Measurements from ENCODE around the gene SLC9A4. TPM values are rescaled to one million over a fixed set of nuclear protein-coding genes. Genes with fewer than 3 reads are reported as not detected.
A peak's percentile ranks its signal among the peaks of the same experiment; 100 is the strongest.

Gene SLC9A4
- total and polyA plus RNA-seq, 4 donors: 0.06 to 0.30 (median 0.10) TPM

- H3K27me3 ChIP-seq (ENCODE audit: control insufficient read depth, insufficient read depth, low read length): no peaks in the 10 kb centered on the region
- no peaks in the 10 kb centered on the region for H3K9me3 ChIP-seq (ENCODE audit: control insufficient read depth, insufficient read depth, low read length)
- H3K4me3 ChIP-seq (ENCODE audit: low read depth, low read length): no peak overlapping the region
- no peak for DNase-seq (ENCODE audit: low read depth in 4 of 6, low spot score in 6 of 6)
- H3K4me1 ChIP-seq (ENCODE audit: control insufficient read depth, insufficient read depth, low read length): no peaks in the 10 kb centered on the region
- no peaks in the 10 kb centered on the region for H3K36me3 ChIP-seq (ENCODE audit: control insufficient read depth, insufficient read depth, low read length)
- no peak overlapping the region for H3K27ac ChIP-seq (ENCODE audit: low read depth, low read length)
- WGBS (ENCODE audit: insufficient coverage): 100% methylated on average over 1 of the region's 2 CpGs
Measured at GRCh38 chr2:102434655-102435381, 38.2 kb upstream of the SLC9A4 start.

- H3K9me3 ChIP-seq (ENCODE audit: control insufficient read depth, insufficient read depth, low read length): no peaks in the 10 kb centered on the region
- H3K27me3 ChIP-seq (ENCODE audit: control insufficient read depth, insufficient read depth, low read length): no peaks in the 10 kb centered on the region
- DNase-seq (ENCODE audit: low read depth in 4 of 6, low spot score in 6 of 6): peak in 1 of 6 donors; percentile 15
- H3K4me3 ChIP-seq (ENCODE audit: low read depth, low read length): no peak overlapping the region
- H3K27ac ChIP-seq (ENCODE audit: low read depth, low read length): no peak overlapping the region
- H3K4me1 ChIP-seq (ENCODE audit: control insufficient read depth, insufficient read depth, low read length): no peaks in the 10 kb centered on the region
- no peaks in the 10 kb centered on the region for H3K36me3 ChIP-seq (ENCODE audit: control insufficient read depth, insufficient read depth, low read length)
- no CpG with 5 or more reads among the region's 2 CpGs for whole genome bisulfite sequencing (ENCODE audit: insufficient coverage)
Measured at GRCh38 chr2:102435741-102436140, 37.3 kb upstream of the SLC9A4 start.

GRCh38 chr2:102436323-102436722, 36.7 kb upstream of the SLC9A4 start:
- Histone ChIP-seq H3K9me3 (ENCODE audit: control insufficient read depth, insufficient read depth, low read length) (no peaks in the 10 kb centered on the region), H3K36me3 (ENCODE audit: control insufficient read depth, insufficient read depth, low read length) (no peaks in the 10 kb centered on the region), H3K27ac (ENCODE audit: low read depth, low read length) (no peak overlapping the region), H3K27me3 (ENCODE audit: control insufficient read depth, insufficient read depth, low read length) (no peaks in the 10 kb centered on the region), H3K4me3 (ENCODE audit: low read depth, low read length) (no peak overlapping the region), H3K4me1 (ENCODE audit: control insufficient read depth, insufficient read depth, low read length) (no peaks in the 10 kb centered on the region)
- no CpG with 5 or more reads among the region's 3 CpGs for WGBS (ENCODE audit: insufficient coverage)
- no peak for DNase-seq (ENCODE audit: low read depth in 4 of 6, low spot score in 6 of 6)

DNA sequence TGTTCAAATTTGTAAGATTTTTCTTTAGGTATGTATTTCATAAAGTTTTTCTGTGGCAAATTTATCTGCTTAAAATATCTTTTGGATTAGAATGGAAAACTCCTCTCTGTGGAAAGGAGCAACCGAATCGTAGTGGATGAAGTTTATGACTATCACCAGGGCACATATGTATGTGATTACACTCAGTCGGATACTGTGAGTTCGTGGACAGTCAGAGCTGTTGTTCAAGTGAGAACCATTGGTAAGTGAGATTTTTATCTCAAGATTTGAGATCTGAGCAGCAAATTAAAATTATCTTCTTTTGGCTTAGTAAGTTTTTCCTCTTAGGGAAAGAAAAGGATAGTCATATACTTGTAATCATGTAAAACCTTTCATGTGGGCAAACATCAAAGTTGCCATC, 35.9 kb upstream of the SLC9A4 start:
- Histone ChIP-seq H3K36me3 (ENCODE audit: control insufficient read depth, insufficient read depth, low read length) (no peaks in the 10 kb centered on the region), H3K9me3 (ENCODE audit: control insufficient read depth, insufficient read depth, low read length) (no peaks in the 10 kb centered on the region), H3K27ac (ENCODE audit: low read depth, low read length) (no peak overlapping the region), H3K27me3 (ENCODE audit: control insufficient read depth, insufficient read depth, low read length) (no peaks in the 10 kb centered on the region), H3K4me1 (ENCODE audit: control insufficient read depth, insufficient read depth, low read length) (no peaks in the 10 kb centered on the region), H3K4me3 (ENCODE audit: low read depth, low read length) (no peak overlapping the region)
- WGBS (ENCODE audit: insufficient coverage): 79% methylated on average over 2 of the region's 4 CpGs
- DNase-seq (ENCODE audit: low read depth in 4 of 6, low spot score in 6 of 6): no peak

DNA sequence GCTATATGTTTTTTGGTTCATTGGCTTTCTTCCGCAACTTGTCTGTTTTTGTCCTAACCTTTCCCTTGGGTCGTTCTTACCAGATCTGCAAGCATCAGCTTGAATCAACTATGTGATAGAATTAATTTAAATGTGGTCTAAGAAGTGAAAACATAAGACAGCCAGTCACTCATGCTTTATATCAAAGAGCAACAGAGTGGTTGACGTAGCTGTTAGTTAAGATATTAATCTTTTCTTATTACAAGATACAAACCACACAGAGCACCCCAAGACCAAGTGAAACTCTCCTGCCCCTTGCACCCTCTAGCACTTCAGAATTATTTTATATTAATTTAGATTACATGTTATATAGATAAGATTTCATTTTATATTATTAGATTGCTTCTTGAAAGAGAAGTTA, 34.9 kb upstream of the SLC9A4 start:
- no peak overlapping the region for H3K27ac ChIP-seq (ENCODE audit: low read depth, low read length)
- WGBS (ENCODE audit: insufficient coverage): no CpG with 5 or more reads among the region's 3 CpGs
- no peaks in the 10 kb centered on the region for H3K36me3 ChIP-seq (ENCODE audit: control insufficient read depth, insufficient read depth, low read length)
- no peak for DNase-seq (ENCODE audit: low read depth in 4 of 6, low spot score in 6 of 6)
- H3K4me3 ChIP-seq (ENCODE audit: low read depth, low read length): no peak overlapping the region
- H3K27me3 ChIP-seq (ENCODE audit: control insufficient read depth, insufficient read depth, low read length): no peaks in the 10 kb centered on the region
- no peaks in the 10 kb centered on the region for H3K4me1 ChIP-seq (ENCODE audit: control insufficient read depth, insufficient read depth, low read length)
- no peaks in the 10 kb centered on the region for H3K9me3 ChIP-seq (ENCODE audit: control insufficient read depth, insufficient read depth, low read length)

DNA sequence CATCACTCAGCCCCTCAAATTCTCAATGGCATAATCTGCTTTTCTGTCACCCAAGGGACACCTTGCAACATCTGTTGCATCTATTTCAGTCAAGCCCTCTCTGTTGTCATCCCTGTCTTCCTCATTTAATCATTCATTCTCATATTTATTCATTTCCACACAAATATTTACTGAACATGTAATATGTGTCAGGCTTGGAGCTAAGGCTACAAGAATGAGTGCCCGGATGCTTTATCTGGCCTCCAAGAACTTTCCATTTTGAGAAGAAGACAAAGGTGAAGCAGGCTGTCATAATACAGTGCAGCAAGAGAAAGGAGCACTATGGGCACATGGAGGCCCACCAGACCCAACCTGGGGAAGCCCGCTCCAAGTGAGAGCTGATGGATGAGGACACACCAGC, 34.4 kb upstream of the SLC9A4 start:
- 100% methylated on average over 2 of the region's 2 CpGs for WGBS (ENCODE audit: insufficient coverage)
- no peaks in the 10 kb centered on the region for H3K36me3 ChIP-seq (ENCODE audit: control insufficient read depth, insufficient read depth, low read length)

DNA sequence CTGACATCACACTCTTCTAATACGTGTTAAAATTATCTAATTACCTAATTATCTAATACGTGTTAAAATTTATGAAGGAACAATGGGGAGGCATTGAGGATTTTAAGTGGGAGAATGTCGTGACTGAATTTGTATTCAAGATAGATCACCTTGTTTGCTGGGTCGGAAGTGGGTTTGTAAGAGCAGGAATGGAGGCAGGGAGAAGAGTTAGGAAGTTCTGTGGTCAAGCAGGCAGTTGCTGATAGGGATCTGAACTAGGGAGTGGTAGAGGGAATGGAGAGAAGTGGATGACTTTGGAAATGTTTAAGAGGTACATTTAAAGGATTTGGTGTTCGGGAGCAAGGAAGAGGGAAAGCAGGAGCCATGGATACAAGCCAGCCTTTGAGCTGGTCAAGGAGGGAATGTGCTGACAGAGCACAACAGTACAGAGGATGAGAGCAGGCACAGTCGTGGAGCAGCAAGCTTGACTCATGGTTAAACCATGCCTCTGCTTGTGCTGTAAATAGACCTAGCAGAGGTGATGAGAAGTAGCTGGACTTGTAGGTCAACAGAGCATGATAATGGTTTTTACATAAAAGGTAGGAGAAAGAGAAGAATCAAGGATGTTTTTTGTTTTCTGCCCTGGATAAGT, 33.8 kb upstream of the SLC9A4 start:
- WGBS (ENCODE audit: insufficient coverage): 75% methylated on average over 4 of the region's 6 CpGs
- no peaks in the 10 kb centered on the region for H3K36me3 ChIP-seq (ENCODE audit: control insufficient read depth, insufficient read depth, low read length)
- no peak overlapping the region for H3K27ac ChIP-seq (ENCODE audit: low read depth, low read length)
- H3K9me3 ChIP-seq (ENCODE audit: control insufficient read depth, insufficient read depth, low read length): no peaks in the 10 kb centered on the region
- no peak for DNase-seq (ENCODE audit: low read depth in 4 of 6, low spot score in 6 of 6)
- no peaks in the 10 kb centered on the region for H3K27me3 ChIP-seq (ENCODE audit: control insufficient read depth, insufficient read depth, low read length)
- H3K4me3 ChIP-seq (ENCODE audit: low read depth, low read length): no peak overlapping the region
- no peaks in the 10 kb centered on the region for H3K4me1 ChIP-seq (ENCODE audit: control insufficient read depth, insufficient read depth, low read length)

More for the DNA sequence above, 34.4 kb upstream of the SLC9A4 start:
- H3K4me3 ChIP-seq (ENCODE audit: low read depth, low read length): no peak overlapping the region
- H3K27ac ChIP-seq (ENCODE audit: low read depth, low read length): no peak overlapping the region
- H3K9me3 ChIP-seq (ENCODE audit: control insufficient read depth, insufficient read depth, low read length): no peaks in the 10 kb centered on the region
- no peak for DNase-seq (ENCODE audit: low read depth in 4 of 6, low spot score in 6 of 6)
- no peaks in the 10 kb centered on the region for H3K27me3 ChIP-seq (ENCODE audit: control insufficient read depth, insufficient read depth, low read length)
- H3K4me1 ChIP-seq (ENCODE audit: control insufficient read depth, insufficient read depth, low read length): no peaks in the 10 kb centered on the region

DNA sequence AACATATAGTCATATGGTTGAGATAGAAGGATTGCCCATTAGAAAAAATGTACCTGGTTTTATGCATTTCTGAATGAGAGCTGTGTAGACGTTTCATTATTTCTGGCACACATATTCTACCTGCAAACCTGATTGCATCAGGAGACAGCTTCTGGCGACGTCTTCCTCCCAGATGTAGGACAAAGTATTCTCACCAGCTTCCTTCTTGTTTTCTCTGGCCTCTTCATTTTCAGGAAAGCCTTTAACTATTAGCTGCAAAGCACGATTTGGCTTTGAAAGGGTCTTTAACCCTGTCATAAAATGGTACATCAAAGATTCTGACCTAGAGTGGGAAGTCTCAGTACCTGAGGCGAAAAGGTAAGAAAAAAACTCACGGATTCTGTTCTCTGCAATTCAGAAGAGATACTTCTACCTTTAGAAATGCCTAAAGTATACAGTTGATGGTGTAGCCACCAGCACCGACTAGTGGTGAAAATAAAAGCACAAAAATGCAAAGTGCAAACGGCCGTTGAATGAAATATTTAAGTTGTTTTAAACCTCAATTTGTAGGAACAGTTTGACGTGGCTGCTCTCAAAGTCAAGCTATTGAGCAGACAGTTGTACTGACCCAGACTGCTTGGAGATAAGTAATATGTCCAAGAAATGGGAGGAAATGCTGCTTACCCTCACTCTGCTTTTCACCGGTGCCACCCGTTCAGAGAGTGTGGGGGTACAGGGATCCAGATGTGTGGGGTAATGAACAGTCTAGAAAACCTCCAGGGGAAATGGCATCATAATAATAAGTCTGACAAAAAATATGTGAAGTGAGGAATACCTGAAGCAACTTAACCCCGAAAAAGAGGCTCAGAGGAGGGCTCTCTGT, 29.8 kb upstream of the SLC9A4 start:
- peak in 5 of 6 donors; percentile 4 to 83 (median 14) for DNase-seq (ENCODE audit: low read depth in 4 of 6, low spot score in 6 of 6)
- H3K27me3 ChIP-seq (ENCODE audit: control insufficient read depth, insufficient read depth, low read length): no peaks in the 10 kb centered on the region
- H3K27ac ChIP-seq (ENCODE audit: low read depth, low read length): no peak overlapping the region
- no peak overlapping the region for H3K4me3 ChIP-seq (ENCODE audit: low read depth, low read length)
- no peaks in the 10 kb centered on the region for H3K36me3 ChIP-seq (ENCODE audit: control insufficient read depth, insufficient read depth, low read length)
- H3K4me1 ChIP-seq (ENCODE audit: control insufficient read depth, insufficient read depth, low read length): no peaks in the 10 kb centered on the region
- WGBS (ENCODE audit: insufficient coverage): 45% methylated on average over 8 of the region's 13 CpGs
- no peaks in the 10 kb centered on the region for H3K9me3 ChIP-seq (ENCODE audit: control insufficient read depth, insufficient read depth, low read length)

DNA sequence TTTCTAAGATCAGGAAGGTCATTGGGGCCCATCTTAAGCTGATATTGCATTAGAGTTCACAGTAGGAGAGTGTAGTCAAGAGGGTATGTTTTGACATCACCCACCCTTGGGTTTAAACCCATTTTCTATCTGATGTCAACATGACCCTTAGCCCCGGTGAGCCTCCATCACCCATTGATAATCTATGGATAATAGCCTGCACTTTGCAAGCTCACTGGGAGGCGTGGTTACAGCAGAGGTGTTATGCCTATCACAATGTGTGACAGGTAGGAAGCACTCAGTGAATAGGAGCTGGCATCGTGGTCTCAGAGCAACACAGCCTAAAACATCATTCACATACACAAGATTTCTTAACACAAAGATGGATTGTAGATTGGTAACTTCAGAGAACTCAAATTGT, 28.8 kb upstream of the SLC9A4 start:
- no CpG with 5 or more reads among the region's 3 CpGs for WGBS (ENCODE audit: insufficient coverage)
- Histone ChIP-seq H3K4me1 (ENCODE audit: control insufficient read depth, insufficient read depth, low read length) (no peaks in the 10 kb centered on the region), H3K27ac (ENCODE audit: low read depth, low read length) (no peak overlapping the region), H3K27me3 (ENCODE audit: control insufficient read depth, insufficient read depth, low read length) (no peaks in the 10 kb centered on the region), H3K9me3 (ENCODE audit: control insufficient read depth, insufficient read depth, low read length) (no peaks in the 10 kb centered on the region), H3K36me3 (ENCODE audit: control insufficient read depth, insufficient read depth, low read length) (no peaks in the 10 kb centered on the region), H3K4me3 (ENCODE audit: low read depth, low read length) (no peak overlapping the region)
- no peak for DNase-seq (ENCODE audit: low read depth in 4 of 6, low spot score in 6 of 6)
